AG04449 (cell line): ENCODE data around the gene MYORG.

Experiments used
- CTCF ChIA-PET: fragments of 350-600 bp; formaldehyde crosslinking; extraction: SDS; loops from one replicate; lab custom pipeline; 2021; ENCODE audit warnings: antibody characterized with exemption; lab: Yijun Ruan, JAX
- POLR2A ChIA-PET: fragments of 400-600, 350-600 bp; formaldehyde crosslinking; extraction: SDS; loops from one replicate; lab custom pipeline; 2020; ENCODE audit warnings: antibody characterized with exemption, inconsistent platforms; lab: Yijun Ruan, JAX
- DNase-seq: peaks from one replicate; pipeline ENCODE4 v3.0.0-alpha.2; 2010; ENCODE audit warnings: low read depth, low spot score
- H3K4me3 ChIP-seq: 2 replicates; pipeline ENCODE4 v1.5.1; 2011; ENCODE audit warnings: low read depth, mild to moderate bottlenecking, control low read depth, low read length
- CTCF ChIP-seq: IDR thresholded peaks from one replicate; pipeline ENCODE4 v1.5.1; 2011; ENCODE audit warnings: mild to moderate bottlenecking, moderate library complexity, low read length, control low read depth, inconsistent platforms; ENCODE audit not compliant: insufficient read depth; ENCODE audit errors: missing control alignments

Gene MYORG

GRCh38 chr9:34337403-34337802 is 39.3 kb downstream of the MYORG start:
- peak; percentile 8 for TF ChIP-seq CTCF
- CTCF ChIA-PET = interaction anchor here (0.8 to 1.5 kb wide), 5 partner anchors 10 to 524 kb away, joined by 3 to 5 read pairs (median 3); no protein-coding TSS in a partner anchor
- POLR2A ChIA-PET = no interaction called here
- H3K4me3 ChIP-seq = no peak overlapping the region
- DNase-seq = no peak

- POLR2A ChIA-PET = interaction anchor here (1.0 kb wide), 1 partner anchor 81 kb away, joined by 3 read pairs; no protein-coding TSS in a partner anchor
- no peak for DNase-seq
- TF ChIP-seq CTCF = no peak
- CTCF ChIA-PET = interaction anchor here (0.7 to 7.3 kb wide), 11 partner anchors 9 to 299 kb away, joined by 3 to 154 read pairs (median 36); partner anchors contain the start of genes MYORG and RPP25L
- no peak overlapping the region for H3K4me3 ChIP-seq
Measured at GRCh38 chr9:34335376-34335775, 41.3 kb downstream of the MYORG start.

- POLR2A ChIA-PET = interaction anchor here (1.0 kb wide), 1 partner anchor 80 kb away, joined by 3 read pairs; no protein-coding TSS in a partner anchor
- TF ChIP-seq CTCF = no peak
- CTCF ChIA-PET = interaction anchor here (0.7 to 7.3 kb wide), 12 partner anchors 9 to 299 kb away, joined by 3 to 154 read pairs (median 20); partner anchors contain the start of genes MYORG and RPP25L
- no peak overlapping the region for H3K4me3 ChIP-seq
- no peak for DNase-seq
Measured at GRCh38 chr9:34334916-34335315, 41.8 kb downstream of the MYORG start.

- no peak overlapping the region for H3K4me3 ChIP-seq
- DNase-seq = no peak
- TF ChIP-seq CTCF = no peak
- ChIA-PET CTCF (interaction anchor here (1.1 to 7.3 kb wide), 13 partner anchors 10 to 300 kb away, joined by 3 to 154 read pairs (median 7); partner anchors contain the start of gene MYORG), POLR2A (interaction anchor here (1.0 kb wide), 1 partner anchor 80 kb away, joined by 3 read pairs; no protein-coding TSS in a partner anchor)
Measured at GRCh38 chr9:34334337-34334824, 42.3 kb downstream of the MYORG start.

GRCh38 chr9:34333836-34334235 is 42.9 kb downstream of the MYORG start:
- no peak overlapping the region for H3K4me3 ChIP-seq
- no peak for DNase-seq
- no peak for TF ChIP-seq CTCF
- POLR2A ChIA-PET = no interaction called here
- CTCF ChIA-PET = interaction anchor here (0.6 to 7.3 kb wide), 16 partner anchors 10 to 301 kb away, joined by 3 to 154 read pairs (median 5); partner anchors contain the start of gene MYORG
